Neural cell (in vitro differentiated cells): Measurements from ENCODE around the gene CNP.

ENCODE experiments used
- EP300 ChIP-seq: fragments of 450-650 bp; conservative IDR thresholded peaks from 2 replicates; pipeline ENCODE4 v1.6.1; 2014; ENCODE audit warnings: antibody characterized with exemption, mild to moderate bottlenecking, moderate library complexity; ENCODE audit not compliant: poor library complexity, severe bottlenecking
- EZH2 ChIP-seq: fragments of 200-600, 300-800 bp; shearing (Covaris generic), sonication (generic); IDR thresholded peaks from 2 replicates; pipeline ENCODE4 v1.6.1; 2014; ENCODE audit warnings: antibody characterized with exemption, low read length, borderline replicate concordance, mild to moderate bottlenecking; ENCODE audit not compliant: insufficient read depth, poor library complexity, severe bottlenecking
- MXI1 ChIP-seq: fragments of 450-650 bp; conservative IDR thresholded peaks from 2 replicates; pipeline ENCODE4 v1.6.1; 2014; ENCODE audit warnings: antibody characterized with exemption, mild to moderate bottlenecking; ENCODE audit not compliant: poor library complexity, severe bottlenecking
- POLR2AphosphoS5 ChIP-seq: IDR thresholded peaks from 2 replicates; pipeline ENCODE4 v1.6.1; 2012
- RAD21 ChIP-seq: fragments of 450-650 bp; conservative IDR thresholded peaks from 2 replicates; pipeline ENCODE4 v1.6.1; 2014; ENCODE audit warnings: antibody characterized with exemption, mild to moderate bottlenecking, moderate library complexity
- SMC3 ChIP-seq: fragments of 450-650 bp; conservative IDR thresholded peaks from 2 replicates; pipeline ENCODE4 v1.6.1; 2014; ENCODE audit warnings: antibody characterized with exemption, mild to moderate bottlenecking, moderate library complexity; ENCODE audit not compliant: poor library complexity
- TAF1 ChIP-seq: IDR thresholded peaks from 2 replicates; pipeline ENCODE4 v1.6.1; 2012; ENCODE audit warnings: low read depth
- TF ChIP-seq, protein P1 (sequence below): fragments of 450-650 bp; IDR thresholded peaks from 2 replicates; pipeline ENCODE4 v1.5.1; 2014; ENCODE audit warnings: antibody characterized with exemption, mild to moderate bottlenecking, moderate library complexity; ENCODE audit not compliant: poor library complexity, severe bottlenecking
- TF ChIP-seq, protein P2 (sequence below): IDR thresholded peaks from 2 replicates; pipeline ENCODE4 v1.6.1; 2012; ENCODE audit warnings: borderline replicate concordance

DNA sequence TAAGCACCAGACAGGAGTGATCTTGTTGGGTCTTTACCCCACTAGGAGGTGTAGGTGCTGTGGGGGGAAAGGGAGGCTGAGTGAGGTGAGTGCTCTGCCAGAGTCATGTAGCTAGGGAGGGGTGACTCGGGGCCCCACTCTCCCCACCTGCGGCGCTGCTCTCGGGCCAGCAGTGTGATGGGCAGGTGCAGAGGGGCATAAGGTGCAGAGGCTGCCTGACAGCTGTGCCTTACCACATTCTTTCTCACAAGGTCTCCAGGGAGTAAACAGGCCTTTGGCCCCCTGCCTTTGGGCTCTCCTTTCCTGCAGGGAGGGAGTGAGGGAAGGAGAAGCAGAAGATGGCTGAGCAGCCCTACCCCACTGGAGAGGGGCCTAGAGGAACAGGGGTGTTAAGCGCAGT is 4.5 kb upstream of the CNP start:
- TF ChIP-seq, protein P1, sequence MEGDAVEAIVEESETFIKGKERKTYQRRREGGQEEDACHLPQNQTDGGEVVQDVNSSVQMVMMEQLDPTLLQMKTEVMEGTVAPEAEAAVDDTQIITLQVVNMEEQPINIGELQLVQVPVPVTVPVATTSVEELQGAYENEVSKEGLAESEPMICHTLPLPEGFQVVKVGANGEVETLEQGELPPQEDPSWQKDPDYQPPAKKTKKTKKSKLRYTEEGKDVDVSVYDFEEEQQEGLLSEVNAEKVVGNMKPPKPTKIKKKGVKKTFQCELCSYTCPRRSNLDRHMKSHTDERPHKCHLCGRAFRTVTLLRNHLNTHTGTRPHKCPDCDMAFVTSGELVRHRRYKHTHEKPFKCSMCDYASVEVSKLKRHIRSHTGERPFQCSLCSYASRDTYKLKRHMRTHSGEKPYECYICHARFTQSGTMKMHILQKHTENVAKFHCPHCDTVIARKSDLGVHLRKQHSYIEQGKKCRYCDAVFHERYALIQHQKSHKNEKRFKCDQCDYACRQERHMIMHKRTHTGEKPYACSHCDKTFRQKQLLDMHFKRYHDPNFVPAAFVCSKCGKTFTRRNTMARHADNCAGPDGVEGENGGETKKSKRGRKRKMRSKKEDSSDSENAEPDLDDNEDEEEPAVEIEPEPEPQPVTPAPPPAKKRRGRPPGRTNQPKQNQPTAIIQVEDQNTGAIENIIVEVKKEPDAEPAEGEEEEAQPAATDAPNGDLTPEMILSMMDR: no peak
- TF ChIP-seq POLR2AphosphoS5: no peak
- TF ChIP-seq TAF1: no peak
- no peak for TF ChIP-seq EP300
- TF ChIP-seq EZH2: no peak
- TF ChIP-seq, protein P2, sequence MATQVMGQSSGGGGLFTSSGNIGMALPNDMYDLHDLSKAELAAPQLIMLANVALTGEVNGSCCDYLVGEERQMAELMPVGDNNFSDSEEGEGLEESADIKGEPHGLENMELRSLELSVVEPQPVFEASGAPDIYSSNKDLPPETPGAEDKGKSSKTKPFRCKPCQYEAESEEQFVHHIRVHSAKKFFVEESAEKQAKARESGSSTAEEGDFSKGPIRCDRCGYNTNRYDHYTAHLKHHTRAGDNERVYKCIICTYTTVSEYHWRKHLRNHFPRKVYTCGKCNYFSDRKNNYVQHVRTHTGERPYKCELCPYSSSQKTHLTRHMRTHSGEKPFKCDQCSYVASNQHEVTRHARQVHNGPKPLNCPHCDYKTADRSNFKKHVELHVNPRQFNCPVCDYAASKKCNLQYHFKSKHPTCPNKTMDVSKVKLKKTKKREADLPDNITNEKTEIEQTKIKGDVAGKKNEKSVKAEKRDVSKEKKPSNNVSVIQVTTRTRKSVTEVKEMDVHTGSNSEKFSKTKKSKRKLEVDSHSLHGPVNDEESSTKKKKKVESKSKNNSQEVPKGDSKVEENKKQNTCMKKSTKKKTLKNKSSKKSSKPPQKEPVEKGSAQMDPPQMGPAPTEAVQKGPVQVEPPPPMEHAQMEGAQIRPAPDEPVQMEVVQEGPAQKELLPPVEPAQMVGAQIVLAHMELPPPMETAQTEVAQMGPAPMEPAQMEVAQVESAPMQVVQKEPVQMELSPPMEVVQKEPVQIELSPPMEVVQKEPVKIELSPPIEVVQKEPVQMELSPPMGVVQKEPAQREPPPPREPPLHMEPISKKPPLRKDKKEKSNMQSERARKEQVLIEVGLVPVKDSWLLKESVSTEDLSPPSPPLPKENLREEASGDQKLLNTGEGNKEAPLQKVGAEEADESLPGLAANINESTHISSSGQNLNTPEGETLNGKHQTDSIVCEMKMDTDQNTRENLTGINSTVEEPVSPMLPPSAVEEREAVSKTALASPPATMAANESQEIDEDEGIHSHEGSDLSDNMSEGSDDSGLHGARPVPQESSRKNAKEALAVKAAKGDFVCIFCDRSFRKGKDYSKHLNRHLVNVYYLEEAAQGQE: no peak
- TF ChIP-seq RAD21: no peak
- TF ChIP-seq MXI1: no peak
- TF ChIP-seq SMC3: no peak
